ENCODE results near the gene BIRC5.

GRCh38 chr17:78240839-78241238 is 26.8 kb downstream of the BIRC5 start:
- TF ChIP-seq CTCF (conservative IDR thresholded peaks at IDR 0.05) (no peak), ZFX (IDR thresholded peaks at IDR 0.05) (no peak)
